Astrocyte (in vitro differentiated cells and primary cell): ENCODE results near the gene UBXN7. TPM values are rescaled to one million over a fixed set of nuclear protein-coding genes. Genes with fewer than 3 reads are reported as not detected.
A peak's percentile ranks its signal among the peaks of the same experiment; 100 is the strongest.
"Not testable (repeated sequence)": the region's sequence is repeated elsewhere in the genome, so short reads cannot be mapped to it uniquely, and the experiment has no call there.

Experiments used
- DNase-seq: peaks from one replicate; pipeline ENCODE4 v3.0.0-alpha.2; 2010; ENCODE audit warnings: low read depth
- FAIRE-seq: peaks from 2 replicates; lab custom pipeline; 2011; peaks lifted over from hg19 to GRCh38; lab: Jason Lieb, UNC
- H2AFZ ChIP-seq: 2 replicates; pipeline ENCODE4 v1.6.0; 2012; ENCODE audit warnings: low read depth, low read length, inconsistent platforms
- H3K27ac ChIP-seq: 2 replicates; pipeline ENCODE4 v1.5.1; 2011; ENCODE audit warnings: low read depth, low read length, inconsistent platforms
- H3K27me3 ChIP-seq: 2 replicates; pipeline ENCODE4 v1.6.0; 2011; ENCODE audit warnings: low read length, inconsistent platforms; ENCODE audit not compliant: insufficient read depth
- H3K36me3 ChIP-seq: 2 replicates; pipeline ENCODE4 v1.5.1; 2011; ENCODE audit warnings: low read length, inconsistent platforms; ENCODE audit not compliant: insufficient read depth
- H3K4me1 ChIP-seq: 2 replicates; pipeline ENCODE4 v1.5.1; 2011; ENCODE audit warnings: low read length, inconsistent platforms; ENCODE audit not compliant: insufficient read depth
- H3K4me2 ChIP-seq: 2 replicates; pipeline ENCODE4 v1.6.0; 2012; ENCODE audit warnings: low read length, inconsistent platforms
- H3K4me3 ChIP-seq: 2 replicates; pipeline ENCODE4 v1.5.1; 2011; ENCODE audit warnings: low read depth, mild to moderate bottlenecking, low read length, inconsistent platforms; ENCODE audit not compliant: insufficient read depth
- H3K79me2 ChIP-seq: 2 replicates; pipeline ENCODE4 v1.6.0; 2012; ENCODE audit warnings: mild to moderate bottlenecking, low read length, inconsistent platforms; ENCODE audit not compliant: insufficient read depth
- H3K9ac ChIP-seq: 2 replicates; pipeline ENCODE4 v1.6.0; 2012; ENCODE audit warnings: mild to moderate bottlenecking, low read length, inconsistent platforms
- H3K9me3 ChIP-seq: 2 replicates; pipeline ENCODE4 v1.5.1; 2012; ENCODE audit warnings: low read depth, mild to moderate bottlenecking, low read length, inconsistent platforms; ENCODE audit not compliant: insufficient read depth
- H4K20me1 ChIP-seq: 2 replicates; pipeline ENCODE4 v1.6.0; 2012; ENCODE audit warnings: low read length, inconsistent platforms; ENCODE audit not compliant: insufficient read depth
- H3K27ac Mint-ChIP-seq: one replicate; pipeline ENCODE4 v1.8.0; 2021; ENCODE audit warnings: mild to moderate bottlenecking, mixed read lengths; ENCODE audit not compliant: unreplicated experiment
- H3K27me3 Mint-ChIP-seq: one replicate; pipeline ENCODE4 v1.8.0; 2021; ENCODE audit warnings: low read depth, mixed read lengths; ENCODE audit not compliant: unreplicated experiment
- H3K36me3 Mint-ChIP-seq: one replicate; pipeline ENCODE4 v1.8.0; 2021; ENCODE audit warnings: low read depth, mixed read lengths; ENCODE audit not compliant: unreplicated experiment
- H3K4me1 Mint-ChIP-seq: one replicate; pipeline ENCODE4 v1.8.0; 2021; ENCODE audit warnings: low read depth, mixed read lengths; ENCODE audit not compliant: unreplicated experiment
- H3K4me3 Mint-ChIP-seq: one replicate; pipeline ENCODE4 v1.8.0; 2021; ENCODE audit warnings: mild to moderate bottlenecking, moderate library complexity, mixed read lengths; ENCODE audit not compliant: unreplicated experiment
- H3K9me3 Mint-ChIP-seq: one replicate; pipeline ENCODE4 v1.8.0; 2021; ENCODE audit warnings: mild to moderate bottlenecking, mixed read lengths; ENCODE audit not compliant: unreplicated experiment
- EZH2 ChIP-seq: IDR thresholded peaks from 2 replicates; pipeline ENCODE4 v1.6.1; 2012; ENCODE audit warnings: mild to moderate bottlenecking, low read length, inconsistent platforms; ENCODE audit not compliant: insufficient read depth
- total RNA-seq: library from RNA; stranded (reverse); gene quantifications from 2 replicates; pipeline ENCODE4 v1.2.1, GENCODE V29; 2021
- TF ChIP-seq, protein P1 (sequence below): IDR thresholded peaks from 2 replicates; pipeline ENCODE4 v1.5.1; 2011; ENCODE audit warnings: low read depth, mild to moderate bottlenecking, inconsistent platforms, low read length, moderate library complexity; ENCODE audit not compliant: insufficient read depth

The UBXN7 gene
- total RNA-seq, 1 donor from 2014 or later, result 90.9 TPM

DNA sequence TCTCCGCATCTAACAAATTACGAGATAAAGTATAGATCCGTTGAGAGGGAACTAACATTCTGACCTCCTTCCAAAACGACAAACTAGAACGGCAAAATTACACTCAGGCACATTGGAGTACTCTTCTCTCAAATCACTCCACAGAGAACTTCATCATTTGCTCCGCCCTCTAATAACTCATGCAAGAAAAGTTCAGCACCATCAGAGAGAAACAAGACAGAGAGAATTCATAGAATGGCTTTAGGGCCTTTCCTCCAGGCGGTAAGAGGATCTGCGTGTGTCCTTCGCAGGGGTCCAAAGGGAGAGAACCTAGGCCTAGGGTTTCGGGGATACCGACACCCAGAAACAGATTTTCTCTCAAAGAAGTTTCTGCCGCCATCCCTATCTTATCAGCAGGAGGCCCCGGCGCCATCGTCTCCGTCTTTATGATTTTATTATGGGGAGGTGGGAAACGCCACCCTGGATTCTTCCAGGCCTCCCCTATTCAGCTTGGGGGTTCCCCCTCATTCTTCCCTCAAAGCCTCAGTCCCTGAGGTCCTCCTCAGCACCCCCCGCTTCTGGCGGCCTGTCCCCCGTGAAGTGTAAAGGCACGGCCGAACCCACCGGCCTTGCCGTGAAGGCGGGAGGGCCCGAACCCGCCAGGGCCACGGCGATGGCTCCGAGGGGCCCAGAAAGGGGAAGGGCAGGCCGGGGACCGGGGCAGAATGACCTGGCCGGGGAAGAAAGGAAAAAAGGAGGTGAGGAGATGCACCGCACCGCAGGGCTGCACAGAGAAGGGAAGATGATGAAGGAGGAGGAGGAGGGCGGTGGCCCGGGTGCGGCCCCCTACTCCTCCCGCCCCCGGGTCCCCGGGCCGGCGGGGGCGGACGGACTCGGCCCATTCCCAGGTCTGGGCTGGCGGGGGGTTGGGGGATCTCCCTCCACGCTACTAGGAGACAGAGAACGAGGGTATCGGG, 768 bp downstream of the UBXN7 start:
- peak overlapping the region; percentile 94 for H3K27ac Mint-ChIP-seq
- H3K27me3 Mint-ChIP-seq, result no peaks in the 10 kb centered on the region
- FAIRE-seq (no peak), DNase-seq (peak; percentile 61)
- peaks cover 44% of the 10 kb centered on the region for H4K20me1 ChIP-seq
- peaks cover 2% of the 10 kb centered on the region for H3K4me1 Mint-ChIP-seq
- no peaks in the 10 kb centered on the region for H3K27me3 ChIP-seq
- H3K9me3 ChIP-seq, result no peaks in the 10 kb centered on the region
- H3K27ac ChIP-seq, result peak overlapping the region; percentile 86
- H3K4me2 ChIP-seq, result peak overlapping the region; percentile 99
- H3K4me3 ChIP-seq, result peak overlapping the region; percentile 85
- peaks cover 3% of the 10 kb centered on the region for H3K4me1 ChIP-seq
- H3K9me3 Mint-ChIP-seq, result no peaks in the 10 kb centered on the region
- H3K4me3 Mint-ChIP-seq, result peak overlapping the region; percentile 93
- H3K36me3 ChIP-seq, result no peaks in the 10 kb centered on the region
- H3K9ac ChIP-seq, result peak overlapping the region; percentile 96
- no peaks in the 10 kb centered on the region for H3K36me3 Mint-ChIP-seq
- TF ChIP-seq EZH2, result no peak
- TF ChIP-seq, protein P1, sequence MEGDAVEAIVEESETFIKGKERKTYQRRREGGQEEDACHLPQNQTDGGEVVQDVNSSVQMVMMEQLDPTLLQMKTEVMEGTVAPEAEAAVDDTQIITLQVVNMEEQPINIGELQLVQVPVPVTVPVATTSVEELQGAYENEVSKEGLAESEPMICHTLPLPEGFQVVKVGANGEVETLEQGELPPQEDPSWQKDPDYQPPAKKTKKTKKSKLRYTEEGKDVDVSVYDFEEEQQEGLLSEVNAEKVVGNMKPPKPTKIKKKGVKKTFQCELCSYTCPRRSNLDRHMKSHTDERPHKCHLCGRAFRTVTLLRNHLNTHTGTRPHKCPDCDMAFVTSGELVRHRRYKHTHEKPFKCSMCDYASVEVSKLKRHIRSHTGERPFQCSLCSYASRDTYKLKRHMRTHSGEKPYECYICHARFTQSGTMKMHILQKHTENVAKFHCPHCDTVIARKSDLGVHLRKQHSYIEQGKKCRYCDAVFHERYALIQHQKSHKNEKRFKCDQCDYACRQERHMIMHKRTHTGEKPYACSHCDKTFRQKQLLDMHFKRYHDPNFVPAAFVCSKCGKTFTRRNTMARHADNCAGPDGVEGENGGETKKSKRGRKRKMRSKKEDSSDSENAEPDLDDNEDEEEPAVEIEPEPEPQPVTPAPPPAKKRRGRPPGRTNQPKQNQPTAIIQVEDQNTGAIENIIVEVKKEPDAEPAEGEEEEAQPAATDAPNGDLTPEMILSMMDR, result no peak
- H3K79me2 ChIP-seq, result peaks cover 57% of the 10 kb centered on the region
- H2AFZ ChIP-seq, result peak overlapping the region; percentile 90

DNA sequence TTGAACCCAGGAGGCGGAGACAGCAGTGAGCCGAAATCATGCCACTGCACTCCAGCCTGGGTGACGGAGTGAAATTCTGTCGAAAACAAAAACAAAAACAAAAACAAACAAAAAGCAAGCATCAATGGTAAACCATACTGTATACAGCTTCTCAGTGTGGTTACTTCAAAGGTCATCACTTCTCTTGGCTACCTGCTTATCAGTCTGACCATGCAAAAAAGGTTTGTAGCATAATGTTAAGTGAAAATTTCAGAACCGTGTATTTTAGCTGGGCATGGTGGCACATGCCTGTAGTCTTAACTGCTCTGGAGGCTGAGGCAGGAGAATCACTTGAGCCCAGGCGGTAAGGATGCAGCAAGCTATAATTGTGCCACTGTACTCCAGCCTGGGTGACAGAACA, 4.2 kb downstream of the UBXN7 start:
- FAIRE-seq (no peak), DNase-seq (no peak)
- Mint-ChIP-seq H3K9me3 (no peaks in the 10 kb centered on the region), H3K4me3 (no peak overlapping the region), H3K36me3 (no peaks in the 10 kb centered on the region), H3K27ac (no peak overlapping the region), H3K4me1 (peaks cover 2% of the 10 kb centered on the region), H3K27me3 (no peaks in the 10 kb centered on the region)
- Histone ChIP-seq H3K27ac (no peak overlapping the region), H3K36me3 (peaks cover 2% of the 10 kb centered on the region), H2AFZ (no peak overlapping the region), H3K4me2 (no peak overlapping the region), H3K4me1 (peaks cover 3% of the 10 kb centered on the region), H4K20me1 (peaks cover 76% of the 10 kb centered on the region), H3K79me2 (peaks cover 91% of the 10 kb centered on the region), H3K9ac (no peak overlapping the region), H3K27me3 (no peaks in the 10 kb centered on the region), H3K4me3 (no peak overlapping the region), H3K9me3 (no peaks in the 10 kb centered on the region)
- TF ChIP-seq EZH2, result no peak

DNA sequence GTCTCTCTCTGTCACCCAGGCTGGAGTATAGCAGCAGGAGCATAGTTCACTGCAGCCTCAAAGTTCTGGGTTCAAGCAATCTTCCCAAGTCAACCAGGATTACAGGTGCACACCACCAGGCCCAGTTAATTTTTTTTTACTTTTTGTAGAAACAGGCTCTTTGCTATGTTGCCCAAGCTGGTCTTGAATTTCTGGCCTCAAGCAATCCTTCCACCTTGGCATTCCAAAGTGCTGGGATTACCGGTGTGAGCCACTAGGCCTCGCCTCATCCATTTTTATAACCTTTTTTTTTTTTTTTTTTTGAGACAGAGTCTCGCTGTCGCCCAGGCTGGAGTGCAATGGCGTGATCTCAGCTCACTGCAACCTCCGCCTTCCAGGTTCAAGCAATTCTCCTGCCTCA, 7.8 kb downstream of the UBXN7 start:
- not testable (repeated sequence) for DNase-seq, H3K4me3 Mint-ChIP-seq, H3K4me1 Mint-ChIP-seq, H3K4me1 ChIP-seq, H3K9ac ChIP-seq, H3K4me2 ChIP-seq, H3K36me3 ChIP-seq, H3K36me3 Mint-ChIP-seq, H3K27ac ChIP-seq, H2AFZ ChIP-seq, H3K27ac Mint-ChIP-seq, H3K4me3 ChIP-seq, H3K9me3 Mint-ChIP-seq, H3K27me3 Mint-ChIP-seq, H3K9me3 ChIP-seq, H3K27me3 ChIP-seq, FAIRE-seq
- peaks cover 96% of the 10 kb centered on the region for H4K20me1 ChIP-seq
- peaks cover 98% of the 10 kb centered on the region for H3K79me2 ChIP-seq
